Peyer's patch (tissue), 4 donors: ENCODE measurements around the gene MED1. TPM values are rescaled to one million over a fixed set of nuclear protein-coding genes. Genes with fewer than 3 reads are reported as not detected.

Source experiments
- DNase-seq, 3 donors: peaks; one replicate each; pipeline ENCODE4 v3.0.0-alpha.2; 2017 to 2019
- H3K27ac ChIP-seq, 4 donors: fragments of 200-600 bp; sonication (generic); one replicate each; pipeline ENCODE4 v1.5.1; 2016 to 2019
- H3K27me3 ChIP-seq, 2 donors: fragments of 200-600 bp; sonication (generic); one replicate each; pipeline ENCODE4 v1.5.1; 2019
- H3K36me3 ChIP-seq, 3 donors: fragments of 200-600 bp; sonication (generic); one replicate each; pipeline ENCODE4 v1.5.1; 2016 to 2019
- H3K4me1 ChIP-seq, 4 donors: fragments of 200-600 bp; sonication (generic); one replicate each; pipeline ENCODE4 v1.5.1; 2016 to 2019
- H3K4me3 ChIP-seq, 4 donors: fragments of 200-600 bp; sonication (generic); 1 replicate in 3 of 4; 2 replicates in 1 of 4; pipeline ENCODE4 v1.5.1; 2016 to 2019; ENCODE audit warnings: mild to moderate bottlenecking in 1 of 4
- H3K9me3 ChIP-seq, 4 donors: fragments of 200-600 bp; sonication (generic); one replicate each; pipeline ENCODE4 v1.5.1; 2016 to 2019; ENCODE audit warnings: mild to moderate bottlenecking in 1 of 4
- POLR2A ChIP-seq, 2 donors: fragments of 450-650 bp; IDR thresholded peaks; one replicate each; pipeline ENCODE4 v1.5.1; 2017; ENCODE audit warnings: antibody characterized with exemption in 2 of 2, mild to moderate bottlenecking in 2 of 2, moderate library complexity in 2 of 2
- total RNA-seq, 4 donors: library from RNA; depleted of rRNA; stranded (reverse); fragments of >200 nt; gene quantifications; one replicate each; pipeline ENCODE4 v1.1.0, GENCODE V29; 2016
- TF ChIP-seq, protein P1 (sequence below), 6 experiments: fragments of 450-650 bp in 4 of 6; fragments of 200-600 bp in 2 of 6; sonication (generic) in 1 of 6; IDR thresholded peaks; one replicate each; pipeline ENCODE4 v1.5.1; 2017 to 2019; ENCODE audit warnings: antibody characterized with exemption in 6 of 6, mild to moderate bottlenecking in 3 of 6, moderate library complexity in 1 of 6

The MED1 gene
- total RNA-seq, 4 donors from 2014 or later = 22.5 to 41.0 (median 36.8) TPM

DNA sequence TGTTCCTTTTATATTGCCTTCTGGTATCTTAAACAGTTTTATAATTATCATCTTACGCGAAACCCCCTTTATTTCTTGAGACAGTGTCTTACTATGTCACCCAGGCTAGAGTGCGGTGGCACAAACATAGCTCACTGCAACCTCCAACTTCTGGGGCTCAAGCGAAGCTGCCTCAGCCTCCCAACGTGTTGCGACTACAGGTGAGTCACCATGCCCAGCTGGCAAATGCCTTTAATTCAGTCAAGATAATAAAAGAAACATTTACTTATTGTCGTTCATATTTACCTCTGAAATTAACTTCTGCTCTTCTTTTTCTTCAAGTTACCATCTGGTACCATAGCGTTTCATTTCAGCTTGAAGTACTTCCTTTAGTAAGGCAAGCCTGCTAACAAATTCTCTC, 93.6 kb downstream of the MED1 start:
- no peaks in the 10 kb centered on the region for H3K36me3 ChIP-seq
- H3K9me3 ChIP-seq = no peaks in the 10 kb centered on the region
- H3K27me3 ChIP-seq = no peaks in the 10 kb centered on the region
- TF ChIP-seq POLR2A (IDR thresholded peaks at IDR 0.05) = no peak
- TF ChIP-seq, protein P1, sequence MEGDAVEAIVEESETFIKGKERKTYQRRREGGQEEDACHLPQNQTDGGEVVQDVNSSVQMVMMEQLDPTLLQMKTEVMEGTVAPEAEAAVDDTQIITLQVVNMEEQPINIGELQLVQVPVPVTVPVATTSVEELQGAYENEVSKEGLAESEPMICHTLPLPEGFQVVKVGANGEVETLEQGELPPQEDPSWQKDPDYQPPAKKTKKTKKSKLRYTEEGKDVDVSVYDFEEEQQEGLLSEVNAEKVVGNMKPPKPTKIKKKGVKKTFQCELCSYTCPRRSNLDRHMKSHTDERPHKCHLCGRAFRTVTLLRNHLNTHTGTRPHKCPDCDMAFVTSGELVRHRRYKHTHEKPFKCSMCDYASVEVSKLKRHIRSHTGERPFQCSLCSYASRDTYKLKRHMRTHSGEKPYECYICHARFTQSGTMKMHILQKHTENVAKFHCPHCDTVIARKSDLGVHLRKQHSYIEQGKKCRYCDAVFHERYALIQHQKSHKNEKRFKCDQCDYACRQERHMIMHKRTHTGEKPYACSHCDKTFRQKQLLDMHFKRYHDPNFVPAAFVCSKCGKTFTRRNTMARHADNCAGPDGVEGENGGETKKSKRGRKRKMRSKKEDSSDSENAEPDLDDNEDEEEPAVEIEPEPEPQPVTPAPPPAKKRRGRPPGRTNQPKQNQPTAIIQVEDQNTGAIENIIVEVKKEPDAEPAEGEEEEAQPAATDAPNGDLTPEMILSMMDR (IDR thresholded peaks at IDR 0.05) = no peak
- H3K4me1 ChIP-seq = peaks cover 0 to 12% (median 0%) of the 10 kb centered on the region in 4 donors
- peak overlapping the region in 3 of 4 donors; percentile 29 to 66 (median 47) for H3K27ac ChIP-seq
- DNase-seq = peak in 2 of 3 donors; percentile 59 to 70
- H3K4me3 ChIP-seq = peak overlapping the region in 2 of 4 donors; percentile 25 to 39

Other genes starting within 250 kb of the MED1 start
- gene STAC2, start 225.3 kb downstream of the MED1 start, total RNA-seq = under 1 TPM in 2 of 4 donors, not detected in 2; 0.27 to 0.66 TPM
- 10 to 100 TPM; 20.5 to 34.7 (median 26.6) TPM for gene FBXL20, start 49.6 kb downstream of the MED1 start, total RNA-seq
- 100 to 1,000 TPM in 1 of 4 donors, 10 to 100 TPM in 3; 55.3 to 132 (median 81.2) TPM for gene CDK12, start 10.2 kb upstream of the MED1 start, total RNA-seq
- not detected for gene NEUROD2, start 156.7 kb upstream of the MED1 start, total RNA-seq
- 100 to 1,000 TPM in 3 of 4 donors, 10 to 100 TPM in 1; 71.8 to 161 (median 125) TPM for gene PPP1R1B, start 175.7 kb upstream of the MED1 start, total RNA-seq
- gene STARD3, start 185.9 kb upstream of the MED1 start, total RNA-seq = 100 to 1,000 TPM; 102 to 212 (median 145) TPM
- 1 to 10 TPM in 2 of 4 donors, under 1 TPM in 1, not detected in 1; 0.53 to 1.9 (median 1.1) TPM for gene TCAP, start 214.1 kb upstream of the MED1 start, total RNA-seq
- gene PNMT, start 217.2 kb upstream of the MED1 start, total RNA-seq = 10 to 100 TPM in 1 of 4 donors, 1 to 10 TPM in 3; 1.4 to 28.1 (median 1.8) TPM
- 10 to 100 TPM; 15.7 to 72.3 (median 65.1) TPM for gene PGAP3, start 236.8 kb upstream of the MED1 start, total RNA-seq
- 100 to 1,000 TPM; 104 to 339 (median 247) TPM for gene ERBB2, start 248.8 kb upstream of the MED1 start, total RNA-seq